SU-DHL-6 (cell line): ENCODE data around the gene USP10.

Source experiments
- H2AFZ ChIP-seq: fragments of 200-600 bp; sonication (generic); 2 replicates; pipeline ENCODE4 v1.6.1; 2014; ENCODE audit warnings: low read depth, mild to moderate bottlenecking, moderate library complexity, mixed read lengths, antibody characterized with exemption, low read length; ENCODE audit not compliant: severe bottlenecking
- H3F3A ChIP-seq: fragments of 200-600 bp; shearing (Covaris generic); 2 replicates; pipeline ENCODE4 v1.6.0; 2016; ENCODE audit warnings: antibody characterized with exemption, mild to moderate bottlenecking; ENCODE audit not compliant: insufficient read depth
- H3K27ac ChIP-seq: fragments of 200-600 bp; sonication (generic); 2 replicates; pipeline ENCODE4 v1.5.1; 2016; ENCODE audit warnings: low read depth, mild to moderate bottlenecking, low read length, moderate library complexity, mixed read lengths
- H3K27me3 ChIP-seq: fragments of 200-600 bp; sonication (generic), shearing (Covaris generic); 2 replicates; pipeline ENCODE4 v1.6.0; 2014; ENCODE audit warnings: mild to moderate bottlenecking, low read length
- H3K36me3 ChIP-seq: fragments of 200-600 bp; sonication (generic); 2 replicates; pipeline ENCODE4 v1.6.1; 2014; ENCODE audit warnings: mild to moderate bottlenecking, low read length, mixed read lengths
- H3K4me2 ChIP-seq: fragments of 300-600, 200-600 bp; shearing (Covaris generic), sonication (generic); 2 replicates; pipeline ENCODE4 v1.6.0; 2014; ENCODE audit warnings: low read length, low read depth, mild to moderate bottlenecking; ENCODE audit not compliant: poor library complexity, severe bottlenecking
- H3K4me3 ChIP-seq: fragments of 200-600 bp; sonication (generic); 2 replicates; pipeline ENCODE4 v1.5.1; 2014; ENCODE audit warnings: antibody characterized with exemption, low read length, mild to moderate bottlenecking, mixed read lengths; ENCODE audit not compliant: insufficient read depth, poor library complexity, severe bottlenecking
- H3K79me2 ChIP-seq: fragments of 200-600 bp; sonication (generic); 2 replicates; pipeline ENCODE4 v1.6.1; 2014; ENCODE audit warnings: mild to moderate bottlenecking, low read length, moderate library complexity; ENCODE audit not compliant: insufficient read depth
- H3K9ac ChIP-seq: fragments of 200-600 bp; sonication (generic); 2 replicates; pipeline ENCODE4 v1.7.0; 2014; ENCODE audit warnings: mild to moderate bottlenecking, low read length
- H3K9me2 ChIP-seq: fragments of 200-600 bp; sonication (generic); replicated peaks from 2 replicates; pipeline ENCODE4 v1.6.1; 2014; ENCODE audit warnings: low read length; ENCODE audit not compliant: insufficient read depth
- H3K9me3 ChIP-seq: fragments of 200-600 bp; sonication (generic); 2 replicates; pipeline ENCODE4 v1.6.1; 2014; ENCODE audit warnings: low read length, mixed read lengths; ENCODE audit not compliant: insufficient read depth
- H4K20me1 ChIP-seq: fragments of 200-600 bp; sonication (generic); 2 replicates; pipeline ENCODE4 v1.6.1; 2014; ENCODE audit warnings: low read depth, mild to moderate bottlenecking, antibody characterized with exemption, low read length, moderate library complexity, mixed read lengths
- EZH2phosphoT487 ChIP-seq: fragments of 200-600 bp; sonication (generic), shearing (Covaris generic); conservative IDR thresholded peaks from 2 replicates; pipeline ENCODE4 v1.6.1; 2018; ENCODE audit warnings: mild to moderate bottlenecking, antibody characterized with exemption, low read length, moderate library complexity, mixed read lengths
- TF ChIP-seq, protein P1 (sequence below): fragments of 200-600 bp; sonication (generic); IDR thresholded peaks from one replicate; pipeline ENCODE4 v1.5.1; 2017; ENCODE audit warnings: antibody characterized with exemption, mild to moderate bottlenecking, low read length, moderate library complexity; ENCODE audit not compliant: insufficient read depth, poor library complexity, severe bottlenecking

USP10 gene

DNA sequence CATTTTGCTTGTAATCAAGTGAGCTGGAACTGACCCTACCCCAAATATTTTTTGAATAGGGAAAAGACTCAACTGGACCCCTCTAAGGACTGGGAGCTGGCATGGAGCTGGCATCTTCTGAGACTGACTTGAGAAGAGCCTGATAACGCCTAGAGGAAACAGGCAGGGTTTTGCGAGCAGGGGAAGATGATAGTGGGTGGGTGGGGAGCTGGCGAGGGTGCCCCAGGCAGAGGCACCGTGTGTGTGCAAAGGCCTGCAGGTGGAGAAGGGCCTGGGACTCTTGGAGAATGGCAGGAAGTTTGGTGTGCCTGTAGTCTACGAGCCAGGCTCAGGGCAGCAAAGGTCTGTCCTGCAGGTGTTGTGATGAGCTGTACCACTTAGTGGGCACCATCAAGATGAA, 124.1 kb downstream of the USP10 start:
- Histone ChIP-seq H3K9ac (no peak overlapping the region), H3F3A (no peaks in the 10 kb centered on the region), H2AFZ (no peak overlapping the region), H3K9me3 (no peaks in the 10 kb centered on the region), H3K79me2 (no peaks in the 10 kb centered on the region), H3K27me3 (no peaks in the 10 kb centered on the region), H3K4me3 (no peak overlapping the region), H4K20me1 (no peaks in the 10 kb centered on the region), H3K36me3 (no peaks in the 10 kb centered on the region), H3K4me2 (no peak overlapping the region), H3K9me2 (no peaks in the 10 kb centered on the region), H3K27ac (no peak overlapping the region)
- TF ChIP-seq EZH2phosphoT487, result no peak
- TF ChIP-seq, protein P1, sequence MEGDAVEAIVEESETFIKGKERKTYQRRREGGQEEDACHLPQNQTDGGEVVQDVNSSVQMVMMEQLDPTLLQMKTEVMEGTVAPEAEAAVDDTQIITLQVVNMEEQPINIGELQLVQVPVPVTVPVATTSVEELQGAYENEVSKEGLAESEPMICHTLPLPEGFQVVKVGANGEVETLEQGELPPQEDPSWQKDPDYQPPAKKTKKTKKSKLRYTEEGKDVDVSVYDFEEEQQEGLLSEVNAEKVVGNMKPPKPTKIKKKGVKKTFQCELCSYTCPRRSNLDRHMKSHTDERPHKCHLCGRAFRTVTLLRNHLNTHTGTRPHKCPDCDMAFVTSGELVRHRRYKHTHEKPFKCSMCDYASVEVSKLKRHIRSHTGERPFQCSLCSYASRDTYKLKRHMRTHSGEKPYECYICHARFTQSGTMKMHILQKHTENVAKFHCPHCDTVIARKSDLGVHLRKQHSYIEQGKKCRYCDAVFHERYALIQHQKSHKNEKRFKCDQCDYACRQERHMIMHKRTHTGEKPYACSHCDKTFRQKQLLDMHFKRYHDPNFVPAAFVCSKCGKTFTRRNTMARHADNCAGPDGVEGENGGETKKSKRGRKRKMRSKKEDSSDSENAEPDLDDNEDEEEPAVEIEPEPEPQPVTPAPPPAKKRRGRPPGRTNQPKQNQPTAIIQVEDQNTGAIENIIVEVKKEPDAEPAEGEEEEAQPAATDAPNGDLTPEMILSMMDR, result no peak

DNA sequence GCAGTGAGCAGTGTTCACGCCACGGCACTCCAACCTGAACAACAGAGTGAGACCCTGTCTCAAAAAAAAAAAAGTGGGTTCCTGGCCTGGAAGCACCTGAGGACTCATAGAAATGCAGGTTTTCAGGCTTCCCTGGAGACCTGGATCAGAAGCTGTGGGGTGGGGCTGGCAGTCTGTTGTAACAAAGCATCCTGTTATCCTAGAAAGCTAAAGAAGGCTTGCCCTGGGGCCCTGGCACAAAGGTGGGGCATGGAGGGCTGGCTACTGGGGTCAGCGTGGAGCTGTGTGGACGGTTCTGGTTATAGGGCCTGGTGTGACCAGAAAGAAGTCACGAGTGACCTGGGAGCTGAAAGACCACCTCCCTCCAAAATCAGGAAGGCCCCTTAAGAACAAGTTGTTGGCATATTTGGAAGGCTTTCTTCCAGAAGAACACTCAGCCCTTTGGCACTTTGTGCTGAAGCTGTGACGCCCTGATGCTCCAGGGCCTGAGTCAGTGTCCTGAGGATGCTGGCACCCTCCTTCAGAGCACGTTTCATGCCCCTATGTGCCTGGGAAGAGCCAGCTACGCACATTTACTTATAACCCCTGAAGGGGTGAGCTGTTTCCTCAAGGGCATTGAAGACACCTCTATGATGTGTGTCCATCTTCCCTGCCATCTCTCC, 126.2 kb downstream of the USP10 start:
- Histone ChIP-seq H2AFZ (no peak overlapping the region), H3K9me2 (no peaks in the 10 kb centered on the region), H3K4me2 (no peak overlapping the region), H3F3A (no peaks in the 10 kb centered on the region), H3K79me2 (no peaks in the 10 kb centered on the region), H4K20me1 (no peaks in the 10 kb centered on the region), H3K36me3 (no peaks in the 10 kb centered on the region), H3K4me3 (no peak overlapping the region), H3K27me3 (no peaks in the 10 kb centered on the region), H3K9me3 (no peaks in the 10 kb centered on the region), H3K9ac (no peak overlapping the region), H3K27ac (no peak overlapping the region)
- TF ChIP-seq, protein P1, result no peak
- no peak for TF ChIP-seq EZH2phosphoT487

DNA sequence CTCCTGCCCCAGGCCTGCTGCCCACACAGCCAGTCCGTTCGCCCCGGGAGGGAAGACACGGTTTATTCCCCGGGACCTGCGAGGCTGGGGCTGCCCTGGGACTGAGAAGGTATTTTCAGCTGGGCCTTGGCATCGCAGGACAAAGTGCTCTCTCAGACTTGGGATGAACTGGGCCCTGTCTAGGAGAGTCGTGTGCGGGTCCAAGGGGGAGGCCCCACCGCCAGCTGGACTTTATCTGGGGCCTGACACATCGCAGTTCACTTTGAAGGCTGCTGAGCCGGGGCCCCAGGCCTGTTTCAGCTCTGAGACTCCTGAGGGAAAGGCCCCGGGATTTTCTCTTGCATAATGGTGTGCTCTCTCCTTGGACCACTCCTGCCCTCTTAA, 126.8 kb downstream of the USP10 start:
- Histone ChIP-seq H3K27ac (no peak overlapping the region), H3K27me3 (no peaks in the 10 kb centered on the region), H3K36me3 (no peaks in the 10 kb centered on the region), H3F3A (no peaks in the 10 kb centered on the region), H3K9me2 (no peaks in the 10 kb centered on the region), H3K9ac (no peak overlapping the region), H3K4me2 (no peak overlapping the region), H2AFZ (no peak overlapping the region), H3K4me3 (no peak overlapping the region), H4K20me1 (no peaks in the 10 kb centered on the region), H3K79me2 (no peaks in the 10 kb centered on the region), H3K9me3 (no peaks in the 10 kb centered on the region)
- no peak for TF ChIP-seq EZH2phosphoT487
- TF ChIP-seq, protein P1, result no peak
